GM12878 (cell line): ENCODE data around the gene TMEM161A. TPM values are rescaled to one million over a fixed set of nuclear protein-coding genes. Genes with fewer than 3 reads are reported as not detected.

Experiments used
- FOXK2 ChIP-seq: fragments of 450-650 bp; IDR thresholded peaks from 2 replicates; pipeline ENCODE4 v1.6.1; 2017; ENCODE audit warnings: mild to moderate bottlenecking, moderate library complexity
- IKZF1 ChIP-seq: fragments of 450-650 bp; conservative IDR thresholded peaks from 2 replicates; pipeline ENCODE4 v1.6.1; 2017; ENCODE audit warnings: antibody characterized with exemption, mild to moderate bottlenecking
- IRF4 ChIP-seq: IDR thresholded peaks from 2 replicates; pipeline ENCODE4 v1.6.1; 2011; ENCODE audit warnings: low read depth, low read length
- JUND ChIP-seq: IDR thresholded peaks from 2 replicates; pipeline ENCODE4 v1.6.1; 2012; ENCODE audit warnings: low read depth, mild to moderate bottlenecking, low read length, improper control_type of control experiment, moderate library complexity
- KAT2A ChIP-seq: conservative IDR thresholded peaks from 2 replicates; pipeline ENCODE4 v1.6.1; 2011; ENCODE audit warnings: low read depth, low read length; ENCODE audit not compliant: control insufficient read depth
- LARP7 ChIP-seq: fragments of 450-650 bp; IDR thresholded peaks from 2 replicates; pipeline ENCODE4 v1.6.1; 2017; ENCODE audit warnings: mild to moderate bottlenecking
- MEF2B ChIP-seq: fragments of 450-650 bp; IDR thresholded peaks from 2 replicates; pipeline ENCODE4 v1.6.1; 2018; ENCODE audit warnings: mild to moderate bottlenecking, moderate library complexity; ENCODE audit not compliant: partially characterized antibody, poor library complexity, severe bottlenecking
- NFXL1 ChIP-seq: fragments of 450-650 bp; IDR thresholded peaks from 2 replicates; pipeline ENCODE4 v1.6.1; 2017; ENCODE audit warnings: antibody characterized with exemption, mild to moderate bottlenecking, borderline replicate concordance
- NFYB ChIP-seq: IDR thresholded peaks from 2 replicates; pipeline ENCODE4 v1.6.1; 2011; ENCODE audit warnings: low read depth, mild to moderate bottlenecking, low read length, improper control_type of control experiment, moderate library complexity; ENCODE audit not compliant: insufficient read depth
- NKRF ChIP-seq: fragments of 450-650 bp; conservative IDR thresholded peaks from 2 replicates; pipeline ENCODE4 v1.6.1; 2017; ENCODE audit warnings: mild to moderate bottlenecking, moderate library complexity
- NR2C1 ChIP-seq: fragments of 450-650 bp; IDR thresholded peaks from 2 replicates; pipeline ENCODE4 v1.6.1; 2017; ENCODE audit warnings: antibody characterized with exemption, mild to moderate bottlenecking, moderate library complexity
- PAX8 ChIP-seq: fragments of 450-650 bp; IDR thresholded peaks from 2 replicates; pipeline ENCODE4 v1.6.1; 2017; ENCODE audit warnings: mild to moderate bottlenecking, moderate library complexity
- SMAD5 ChIP-seq: IDR thresholded peaks from 2 replicates; pipeline ENCODE4 v1.6.1; 2016; ENCODE audit warnings: antibody characterized with exemption, low read depth
- SP1 ChIP-seq: IDR thresholded peaks from one replicate; pipeline ENCODE4 v1.6.1; 2011; ENCODE audit warnings: low read depth, low read length
- SUPT20H ChIP-seq: IDR thresholded peaks from 2 replicates; pipeline ENCODE4 v1.6.1; 2011; ENCODE audit warnings: low read depth, mild to moderate bottlenecking, low read length, moderate library complexity, borderline replicate concordance; ENCODE audit not compliant: control insufficient read depth
- TCF7 ChIP-seq: IDR thresholded peaks from 2 replicates; pipeline ENCODE4 v1.6.1; 2014; ENCODE audit warnings: antibody characterized with exemption, borderline replicate concordance
- ZNF207 ChIP-seq: fragments of 450-650 bp; IDR thresholded peaks from 2 replicates; pipeline ENCODE4 v1.6.1; 2014; ENCODE audit warnings: antibody characterized with exemption, mild to moderate bottlenecking, borderline replicate concordance
- ZNF274 ChIP-seq: IDR thresholded peaks from one replicate; pipeline ENCODE4 v1.8.0; 2011; ENCODE audit not compliant: insufficient read length, insufficient read depth
- ZNF384 ChIP-seq: IDR thresholded peaks from 2 replicates; pipeline ENCODE4 v1.6.1; 2012; ENCODE audit warnings: low read depth, mild to moderate bottlenecking, low read length, improper control_type of control experiment, borderline replicate concordance
- ZZZ3 ChIP-seq: IDR thresholded peaks from 2 replicates; pipeline ENCODE4 v1.6.1; 2011; ENCODE audit warnings: low read depth; ENCODE audit not compliant: control insufficient read depth, insufficient read length
- polyA plus RNA-seq, 11 experiments: library from polyadenylated mRNA; depleted of rRNA in 4 of 11; unstranded in 6 of 11; stranded (reverse) in 5 of 11; fragments of >200 nt; fragmentation: Nextera tagmentation in 4 of 11; fragmentation: Illumina TruSeq in 1 of 11; extraction: Ambion mirVana in 4 of 11; extraction: Trizol in 1 of 11; gene quantifications; 1 replicate in 1 of 11; 2 replicates in 10 of 11; pipeline versions ENCODE4 v1.2.1 to v1.2.3, GENCODE V29; 2011 to 2016; ENCODE audit warnings: inconsistent platforms in 2 of 11, missing spikeins in 2 of 11, low read depth in 1 of 11
- total RNA-seq, 4 experiments: library from RNA; depleted of rRNA in 3 of 4; stranded (reverse); fragments of >200 nt in 3 of 4; fragmentation: Illumina TruSeq in 1 of 4; extraction: Trizol in 1 of 4; gene quantifications; 2 replicates each; pipeline versions ENCODE4 v1.2.1 to v1.2.3, GENCODE V29; 2013 to 2021
- TF ChIP-seq, protein P1 (sequence below): fragments of 450-650 bp; IDR thresholded peaks from 2 replicates; pipeline ENCODE4 v1.6.1; 2017; ENCODE audit warnings: low read depth, mild to moderate bottlenecking, moderate library complexity
- TF ChIP-seq, protein P2 (sequence below): IDR thresholded peaks from 2 replicates; pipeline ENCODE4 v1.6.1; 2012; ENCODE audit warnings: low read length, inconsistent platforms
- TF ChIP-seq, protein P3 (sequence below): IDR thresholded peaks from 2 replicates; pipeline ENCODE4 v1.6.1; 2012; ENCODE audit warnings: mild to moderate bottlenecking, low read depth, low read length

The TMEM161A gene
- total and polyA plus RNA-seq, 10 of the 15 experiments (the other 5 are each of a cell fraction or from before 2014, with no cell fraction given) = 1.1 to 37.1 (median 19.0) TPM

- TF ChIP-seq MEF2B (no peak), SMAD5 (peak; percentile 74; the same call in 1 of the 2 replicates), SUPT20H (no peak), JUND (no peak), ZZZ3 (no peak), NKRF (no peak), NFYB (peak; percentile 89), TCF7 (no peak), NFXL1 (no peak), NR2C1 (peak; percentile 53; the same call in 1 of the 2 replicates), ZNF207 (no peak), PAX8 (no peak), ZNF274 (no peak), FOXK2 (no peak), SP1 (peak; percentile 77), KAT2A (no peak), LARP7 (peak; percentile 25; the same call in 1 of the 2 replicates), IKZF1 (no peak), ZNF384 (no peak), IRF4 (no peak)
- TF ChIP-seq, protein P1, sequence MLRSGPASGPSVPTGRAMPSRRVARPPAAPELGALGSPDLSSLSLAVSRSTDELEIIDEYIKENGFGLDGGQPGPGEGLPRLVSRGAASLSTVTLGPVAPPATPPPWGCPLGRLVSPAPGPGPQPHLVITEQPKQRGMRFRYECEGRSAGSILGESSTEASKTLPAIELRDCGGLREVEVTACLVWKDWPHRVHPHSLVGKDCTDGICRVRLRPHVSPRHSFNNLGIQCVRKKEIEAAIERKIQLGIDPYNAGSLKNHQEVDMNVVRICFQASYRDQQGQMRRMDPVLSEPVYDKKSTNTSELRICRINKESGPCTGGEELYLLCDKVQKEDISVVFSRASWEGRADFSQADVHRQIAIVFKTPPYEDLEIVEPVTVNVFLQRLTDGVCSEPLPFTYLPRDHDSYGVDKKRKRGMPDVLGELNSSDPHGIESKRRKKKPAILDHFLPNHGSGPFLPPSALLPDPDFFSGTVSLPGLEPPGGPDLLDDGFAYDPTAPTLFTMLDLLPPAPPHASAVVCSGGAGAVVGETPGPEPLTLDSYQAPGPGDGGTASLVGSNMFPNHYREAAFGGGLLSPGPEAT = no peak
- TF ChIP-seq, protein P2, sequence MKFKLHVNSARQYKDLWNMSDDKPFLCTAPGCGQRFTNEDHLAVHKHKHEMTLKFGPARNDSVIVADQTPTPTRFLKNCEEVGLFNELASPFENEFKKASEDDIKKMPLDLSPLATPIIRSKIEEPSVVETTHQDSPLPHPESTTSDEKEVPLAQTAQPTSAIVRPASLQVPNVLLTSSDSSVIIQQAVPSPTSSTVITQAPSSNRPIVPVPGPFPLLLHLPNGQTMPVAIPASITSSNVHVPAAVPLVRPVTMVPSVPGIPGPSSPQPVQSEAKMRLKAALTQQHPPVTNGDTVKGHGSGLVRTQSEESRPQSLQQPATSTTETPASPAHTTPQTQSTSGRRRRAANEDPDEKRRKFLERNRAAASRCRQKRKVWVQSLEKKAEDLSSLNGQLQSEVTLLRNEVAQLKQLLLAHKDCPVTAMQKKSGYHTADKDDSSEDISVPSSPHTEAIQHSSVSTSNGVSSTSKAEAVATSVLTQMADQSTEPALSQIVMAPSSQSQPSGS = no peak
- TF ChIP-seq, protein P3, sequence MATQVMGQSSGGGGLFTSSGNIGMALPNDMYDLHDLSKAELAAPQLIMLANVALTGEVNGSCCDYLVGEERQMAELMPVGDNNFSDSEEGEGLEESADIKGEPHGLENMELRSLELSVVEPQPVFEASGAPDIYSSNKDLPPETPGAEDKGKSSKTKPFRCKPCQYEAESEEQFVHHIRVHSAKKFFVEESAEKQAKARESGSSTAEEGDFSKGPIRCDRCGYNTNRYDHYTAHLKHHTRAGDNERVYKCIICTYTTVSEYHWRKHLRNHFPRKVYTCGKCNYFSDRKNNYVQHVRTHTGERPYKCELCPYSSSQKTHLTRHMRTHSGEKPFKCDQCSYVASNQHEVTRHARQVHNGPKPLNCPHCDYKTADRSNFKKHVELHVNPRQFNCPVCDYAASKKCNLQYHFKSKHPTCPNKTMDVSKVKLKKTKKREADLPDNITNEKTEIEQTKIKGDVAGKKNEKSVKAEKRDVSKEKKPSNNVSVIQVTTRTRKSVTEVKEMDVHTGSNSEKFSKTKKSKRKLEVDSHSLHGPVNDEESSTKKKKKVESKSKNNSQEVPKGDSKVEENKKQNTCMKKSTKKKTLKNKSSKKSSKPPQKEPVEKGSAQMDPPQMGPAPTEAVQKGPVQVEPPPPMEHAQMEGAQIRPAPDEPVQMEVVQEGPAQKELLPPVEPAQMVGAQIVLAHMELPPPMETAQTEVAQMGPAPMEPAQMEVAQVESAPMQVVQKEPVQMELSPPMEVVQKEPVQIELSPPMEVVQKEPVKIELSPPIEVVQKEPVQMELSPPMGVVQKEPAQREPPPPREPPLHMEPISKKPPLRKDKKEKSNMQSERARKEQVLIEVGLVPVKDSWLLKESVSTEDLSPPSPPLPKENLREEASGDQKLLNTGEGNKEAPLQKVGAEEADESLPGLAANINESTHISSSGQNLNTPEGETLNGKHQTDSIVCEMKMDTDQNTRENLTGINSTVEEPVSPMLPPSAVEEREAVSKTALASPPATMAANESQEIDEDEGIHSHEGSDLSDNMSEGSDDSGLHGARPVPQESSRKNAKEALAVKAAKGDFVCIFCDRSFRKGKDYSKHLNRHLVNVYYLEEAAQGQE = no peak
Observed at GRCh38 chr19:19170053-19170872, 32.0 kb upstream of the TMEM161A start, which contains the start of gene MEF2B (continued).
